ENCODE data around the gene CYP4F2. TPM values are rescaled to one million over a fixed set of nuclear protein-coding genes. Genes with fewer than 3 reads are reported as not detected.

CYP4F2 gene
- 10 to 100 TPM; 16.4 to 22.5 TPM for total RNA-seq

DNA sequence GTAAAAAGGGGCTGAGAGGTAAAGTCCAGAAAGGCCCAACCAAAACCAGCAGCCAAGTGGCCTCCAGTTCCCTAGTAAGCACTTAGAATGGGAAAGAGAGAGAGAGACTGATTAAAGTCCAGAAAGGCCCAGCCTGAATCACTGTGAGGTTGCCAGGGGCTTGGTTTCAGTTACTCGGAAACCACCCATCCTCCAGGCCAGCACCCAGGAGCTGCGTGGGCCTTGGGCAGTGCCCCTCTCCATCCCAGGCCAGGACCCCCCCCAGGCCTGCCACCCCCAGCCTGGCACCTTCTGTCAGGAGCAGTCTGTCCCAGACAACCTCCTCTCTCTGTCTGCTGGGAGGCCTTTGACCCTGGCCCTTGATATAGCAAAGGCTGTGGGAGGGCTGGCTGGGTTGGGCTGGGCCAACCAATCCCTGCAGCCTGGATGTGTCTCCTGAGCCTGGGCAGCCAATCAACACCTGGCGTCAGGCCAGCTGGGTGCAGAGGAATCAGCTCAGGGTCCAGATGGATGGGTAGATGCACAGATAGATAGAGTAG is at the start of gene CYP4F2:
Gene CYP4F2, minus strand, starts transcription at position 337 of the 539 bp plus-strand sequence. CDS start 463 bp downstream, outside the sequence.
- no peaks in the 10 kb centered on the region for H3K27me3 ChIP-seq (replicated peaks; ENCODE audit: insufficient read depth)
- no peaks in the 10 kb centered on the region for H3K36me3 ChIP-seq
- 86% methylated on average over 3 of the region's 3 CpGs for WGBS
- TF ChIP-seq CTCF (IDR thresholded peaks at IDR 0.05) (no peak), POLR2AphosphoS5 (IDR thresholded peaks at IDR 0.05) (no peak), POLR2A (IDR thresholded peaks at IDR 0.05) (no peak)
- intact Hi-C loops (cut with DNase I) = no loop called here
- no peaks in the 10 kb centered on the region for H3K4me1 ChIP-seq (replicated peaks)
- DNase-seq (ENCODE audit: low spot score) = no peak
- H3K4me3 ChIP-seq = no peak within 1 kb of the TSS
- no peak within 1 kb of the TSS for H3K27ac ChIP-seq
- H3K9me3 ChIP-seq = no peaks in the 10 kb centered on the region

DNA sequence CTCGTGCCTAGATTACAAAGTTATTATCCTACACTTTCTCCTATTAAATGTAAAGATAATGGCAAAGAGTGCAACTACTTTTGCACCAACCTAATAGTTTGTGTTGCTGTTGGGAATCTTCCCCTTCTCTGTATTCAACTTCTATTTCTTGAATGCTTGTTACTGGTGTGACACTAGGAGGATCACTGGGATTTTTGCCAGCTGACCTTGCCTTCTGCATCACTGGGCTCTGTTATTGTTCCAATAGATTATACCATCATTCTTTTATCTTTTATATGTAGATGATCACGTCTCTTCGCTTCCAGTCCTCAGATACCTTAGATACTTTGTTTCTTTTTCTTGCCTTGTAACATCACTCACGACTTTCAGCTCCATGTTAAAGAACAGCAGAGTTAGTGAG is 47.4 kb upstream of the CYP4F2 start:
- Histone ChIP-seq H3K27me3 (replicated peaks; ENCODE audit: insufficient read depth) (no peaks in the 10 kb centered on the region), H3K36me3 (no peaks in the 10 kb centered on the region), H3K4me3 (no peak overlapping the region), H3K4me1 (replicated peaks) (no peaks in the 10 kb centered on the region), H3K9me3 (no peaks in the 10 kb centered on the region), H3K27ac (no peak overlapping the region)
- TF ChIP-seq CTCF (IDR thresholded peaks at IDR 0.05) = no peak
- no peak for TF ChIP-seq POLR2A (IDR thresholded peaks at IDR 0.05)
- no peak for TF ChIP-seq POLR2AphosphoS5 (IDR thresholded peaks at IDR 0.05)
- intact Hi-C loops (cut with DNase I) = no loop called here
- WGBS = 53% methylated on average over 4 of the region's 4 CpGs
- no peak for DNase-seq (ENCODE audit: low spot score)

DNA sequence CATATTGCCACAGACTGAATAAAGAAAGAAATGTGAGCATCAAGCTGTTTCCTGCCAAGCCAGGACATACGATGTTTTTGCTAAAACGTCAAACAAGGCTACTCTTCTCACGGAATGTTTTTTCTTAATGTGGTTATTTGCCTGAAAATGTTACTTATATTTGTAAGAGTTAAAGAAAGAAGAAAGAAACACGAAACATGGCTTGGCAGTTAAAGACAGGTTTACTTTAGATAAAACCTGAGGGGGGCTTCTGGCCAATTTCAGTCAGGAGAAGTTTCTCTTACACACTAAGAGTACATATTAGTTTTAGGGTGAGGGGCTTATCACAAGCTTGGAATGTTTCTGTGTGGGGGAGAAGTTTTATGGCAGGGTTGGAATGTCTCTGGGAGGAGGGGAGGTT is 46.5 kb upstream of the CYP4F2 start:
- intact Hi-C loops (cut with DNase I) = no loop called here
- 69% methylated on average over 4 of the region's 4 CpGs for WGBS
- H3K27ac ChIP-seq = no peak overlapping the region

DNA sequence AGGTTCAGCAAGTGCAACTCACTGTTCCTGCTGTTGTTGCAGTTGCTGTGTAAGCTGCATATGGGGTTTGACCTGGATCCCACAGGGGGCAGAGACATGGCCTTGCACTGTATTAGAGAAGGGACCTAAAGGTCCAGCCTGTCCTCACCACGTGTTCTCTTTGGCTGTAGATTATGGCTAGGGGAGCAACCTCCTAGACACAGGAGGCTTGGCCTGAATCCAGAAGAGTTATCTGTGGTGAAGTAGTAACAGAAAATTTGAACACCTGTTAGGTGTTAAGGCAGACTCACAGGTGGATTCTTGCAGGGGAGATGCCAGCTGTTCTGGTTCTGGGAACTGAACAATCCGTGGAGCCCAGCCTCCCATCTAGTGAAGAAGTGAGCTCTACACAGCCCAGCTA is 39.9 kb upstream of the CYP4F2 start:
- no peak for DNase-seq (ENCODE audit: low spot score)
- Histone ChIP-seq H3K27ac (no peak overlapping the region), H3K27me3 (replicated peaks; ENCODE audit: insufficient read depth) (no peaks in the 10 kb centered on the region), H3K36me3 (no peaks in the 10 kb centered on the region), H3K9me3 (no peaks in the 10 kb centered on the region), H3K4me1 (replicated peaks) (no peaks in the 10 kb centered on the region), H3K4me3 (no peak overlapping the region)
- intact Hi-C loops (cut with DNase I) = no loop called here
- WGBS = 43% methylated on average over 2 of the region's 2 CpGs
- TF ChIP-seq POLR2AphosphoS5 (IDR thresholded peaks at IDR 0.05) (no peak), CTCF (IDR thresholded peaks at IDR 0.05) (no peak), POLR2A (IDR thresholded peaks at IDR 0.05) (no peak)

More for the DNA sequence above, 46.5 kb upstream of the CYP4F2 start:
- no peak for DNase-seq (ENCODE audit: low spot score)
- Histone ChIP-seq H3K27me3 (replicated peaks; ENCODE audit: insufficient read depth) (no peaks in the 10 kb centered on the region), H3K9me3 (no peaks in the 10 kb centered on the region), H3K4me1 (replicated peaks) (no peaks in the 10 kb centered on the region), H3K36me3 (no peaks in the 10 kb centered on the region), H3K4me3 (no peak overlapping the region)
- TF ChIP-seq POLR2AphosphoS5 (IDR thresholded peaks at IDR 0.05) (no peak), POLR2A (IDR thresholded peaks at IDR 0.05) (no peak), CTCF (IDR thresholded peaks at IDR 0.05) (no peak)

GRCh38 chr19:15936950-15937349 is 39.1 kb upstream of the CYP4F2 start:
- intact Hi-C loops (cut with DNase I) = no loop called here
- Histone ChIP-seq H3K4me1 (replicated peaks) (no peaks in the 10 kb centered on the region), H3K4me3 (no peak overlapping the region), H3K36me3 (no peaks in the 10 kb centered on the region), H3K27me3 (replicated peaks; ENCODE audit: insufficient read depth) (no peaks in the 10 kb centered on the region), H3K27ac (no peak overlapping the region), H3K9me3 (no peaks in the 10 kb centered on the region)
- 84% methylated on average over 2 of the region's 2 CpGs for WGBS
- no peak for TF ChIP-seq POLR2A (IDR thresholded peaks at IDR 0.05)
- no peak for TF ChIP-seq POLR2AphosphoS5 (IDR thresholded peaks at IDR 0.05)
- TF ChIP-seq CTCF (IDR thresholded peaks at IDR 0.05) = no peak
- no peak for DNase-seq (ENCODE audit: low spot score)
